ENCODE measurements around the gene MED12L. TPM values are rescaled to one million over a fixed set of nuclear protein-coding genes. Genes with fewer than 3 reads are reported as not detected.

Gene MED12L
- polyA plus RNA-seq, 1 donor from 2014 or later = 28.5 TPM

DNA sequence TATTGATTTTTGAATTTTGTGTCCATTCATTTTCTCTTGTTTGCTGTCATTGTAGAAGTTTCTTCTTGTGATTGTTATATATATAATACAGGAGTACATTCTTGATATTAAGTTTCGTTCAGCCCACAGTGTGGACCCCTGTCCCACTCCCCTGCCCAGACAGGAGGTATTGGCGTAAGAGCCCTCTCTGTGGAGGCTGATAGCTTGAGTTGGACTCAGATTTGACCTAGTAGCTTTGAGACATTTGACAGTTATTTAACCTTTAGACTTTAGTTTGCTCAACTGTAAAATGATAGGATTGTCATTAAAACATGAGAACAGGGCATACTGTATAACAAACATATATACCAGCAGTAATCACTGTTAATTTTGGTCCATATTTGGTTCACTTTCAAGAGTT, 90.5 kb downstream of the MED12L start:
- TF ChIP-seq MXI1 (conservative IDR thresholded peaks at IDR 0.05; ENCODE audit: poor library complexity, severe bottlenecking) = no peak
- TF ChIP-seq RAD21 (conservative IDR thresholded peaks at IDR 0.05) = no peak
- TF ChIP-seq, protein P1, sequence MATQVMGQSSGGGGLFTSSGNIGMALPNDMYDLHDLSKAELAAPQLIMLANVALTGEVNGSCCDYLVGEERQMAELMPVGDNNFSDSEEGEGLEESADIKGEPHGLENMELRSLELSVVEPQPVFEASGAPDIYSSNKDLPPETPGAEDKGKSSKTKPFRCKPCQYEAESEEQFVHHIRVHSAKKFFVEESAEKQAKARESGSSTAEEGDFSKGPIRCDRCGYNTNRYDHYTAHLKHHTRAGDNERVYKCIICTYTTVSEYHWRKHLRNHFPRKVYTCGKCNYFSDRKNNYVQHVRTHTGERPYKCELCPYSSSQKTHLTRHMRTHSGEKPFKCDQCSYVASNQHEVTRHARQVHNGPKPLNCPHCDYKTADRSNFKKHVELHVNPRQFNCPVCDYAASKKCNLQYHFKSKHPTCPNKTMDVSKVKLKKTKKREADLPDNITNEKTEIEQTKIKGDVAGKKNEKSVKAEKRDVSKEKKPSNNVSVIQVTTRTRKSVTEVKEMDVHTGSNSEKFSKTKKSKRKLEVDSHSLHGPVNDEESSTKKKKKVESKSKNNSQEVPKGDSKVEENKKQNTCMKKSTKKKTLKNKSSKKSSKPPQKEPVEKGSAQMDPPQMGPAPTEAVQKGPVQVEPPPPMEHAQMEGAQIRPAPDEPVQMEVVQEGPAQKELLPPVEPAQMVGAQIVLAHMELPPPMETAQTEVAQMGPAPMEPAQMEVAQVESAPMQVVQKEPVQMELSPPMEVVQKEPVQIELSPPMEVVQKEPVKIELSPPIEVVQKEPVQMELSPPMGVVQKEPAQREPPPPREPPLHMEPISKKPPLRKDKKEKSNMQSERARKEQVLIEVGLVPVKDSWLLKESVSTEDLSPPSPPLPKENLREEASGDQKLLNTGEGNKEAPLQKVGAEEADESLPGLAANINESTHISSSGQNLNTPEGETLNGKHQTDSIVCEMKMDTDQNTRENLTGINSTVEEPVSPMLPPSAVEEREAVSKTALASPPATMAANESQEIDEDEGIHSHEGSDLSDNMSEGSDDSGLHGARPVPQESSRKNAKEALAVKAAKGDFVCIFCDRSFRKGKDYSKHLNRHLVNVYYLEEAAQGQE (IDR thresholded peaks at IDR 0.05; ENCODE audit: borderline replicate concordance) = no peak
- TF ChIP-seq EZH2 (IDR thresholded peaks at IDR 0.05; ENCODE audit: borderline replicate concordance, insufficient read depth, low read length, poor library complexity, severe bottlenecking) = no peak
- TF ChIP-seq POLR2AphosphoS5 (IDR thresholded peaks at IDR 0.05) = no peak
- no peak for TF ChIP-seq EP300 (conservative IDR thresholded peaks at IDR 0.05; ENCODE audit: poor library complexity, severe bottlenecking)
- TF ChIP-seq, protein P2, sequence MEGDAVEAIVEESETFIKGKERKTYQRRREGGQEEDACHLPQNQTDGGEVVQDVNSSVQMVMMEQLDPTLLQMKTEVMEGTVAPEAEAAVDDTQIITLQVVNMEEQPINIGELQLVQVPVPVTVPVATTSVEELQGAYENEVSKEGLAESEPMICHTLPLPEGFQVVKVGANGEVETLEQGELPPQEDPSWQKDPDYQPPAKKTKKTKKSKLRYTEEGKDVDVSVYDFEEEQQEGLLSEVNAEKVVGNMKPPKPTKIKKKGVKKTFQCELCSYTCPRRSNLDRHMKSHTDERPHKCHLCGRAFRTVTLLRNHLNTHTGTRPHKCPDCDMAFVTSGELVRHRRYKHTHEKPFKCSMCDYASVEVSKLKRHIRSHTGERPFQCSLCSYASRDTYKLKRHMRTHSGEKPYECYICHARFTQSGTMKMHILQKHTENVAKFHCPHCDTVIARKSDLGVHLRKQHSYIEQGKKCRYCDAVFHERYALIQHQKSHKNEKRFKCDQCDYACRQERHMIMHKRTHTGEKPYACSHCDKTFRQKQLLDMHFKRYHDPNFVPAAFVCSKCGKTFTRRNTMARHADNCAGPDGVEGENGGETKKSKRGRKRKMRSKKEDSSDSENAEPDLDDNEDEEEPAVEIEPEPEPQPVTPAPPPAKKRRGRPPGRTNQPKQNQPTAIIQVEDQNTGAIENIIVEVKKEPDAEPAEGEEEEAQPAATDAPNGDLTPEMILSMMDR (IDR thresholded peaks at IDR 0.05; ENCODE audit: poor library complexity, severe bottlenecking) = no peak
- no peak for TF ChIP-seq SMC3 (conservative IDR thresholded peaks at IDR 0.05; ENCODE audit: poor library complexity)
- TF ChIP-seq TAF1 (IDR thresholded peaks at IDR 0.05; ENCODE audit: low read depth) = no peak
- H3K79me2 ChIP-seq (replicated peaks; ENCODE audit: insufficient read depth, low read length) = no peaks in the 10 kb centered on the region
- H3K4me2 ChIP-seq (ENCODE audit: low read length) = no peak overlapping the region
- no peak overlapping the region for H3K27ac ChIP-seq (ENCODE audit: low read length)
- H3K36me3 ChIP-seq (ENCODE audit: insufficient read depth, low read length) = peaks cover 6% of the 10 kb centered on the region
- H3K9ac ChIP-seq (ENCODE audit: low read length) = no peak overlapping the region
- no peaks in the 10 kb centered on the region for H3F3A ChIP-seq (ENCODE audit: insufficient read depth, low read length, poor library complexity, severe bottlenecking)
- no peaks in the 10 kb centered on the region for H3K9me2 ChIP-seq (ENCODE audit: insufficient read depth, low read length)
- no peaks in the 10 kb centered on the region for H4K20me1 ChIP-seq (ENCODE audit: insufficient read depth)
- no peaks in the 10 kb centered on the region for H3K9me3 ChIP-seq (ENCODE audit: low read length)
- no peaks in the 10 kb centered on the region for H3K27me3 ChIP-seq (ENCODE audit: insufficient read depth, low read depth, low read length)
- H2AFZ ChIP-seq (ENCODE audit: low read depth, low read length) = no peak overlapping the region
- no peak overlapping the region for H3K4me3 ChIP-seq (ENCODE audit: low read length)

DNA sequence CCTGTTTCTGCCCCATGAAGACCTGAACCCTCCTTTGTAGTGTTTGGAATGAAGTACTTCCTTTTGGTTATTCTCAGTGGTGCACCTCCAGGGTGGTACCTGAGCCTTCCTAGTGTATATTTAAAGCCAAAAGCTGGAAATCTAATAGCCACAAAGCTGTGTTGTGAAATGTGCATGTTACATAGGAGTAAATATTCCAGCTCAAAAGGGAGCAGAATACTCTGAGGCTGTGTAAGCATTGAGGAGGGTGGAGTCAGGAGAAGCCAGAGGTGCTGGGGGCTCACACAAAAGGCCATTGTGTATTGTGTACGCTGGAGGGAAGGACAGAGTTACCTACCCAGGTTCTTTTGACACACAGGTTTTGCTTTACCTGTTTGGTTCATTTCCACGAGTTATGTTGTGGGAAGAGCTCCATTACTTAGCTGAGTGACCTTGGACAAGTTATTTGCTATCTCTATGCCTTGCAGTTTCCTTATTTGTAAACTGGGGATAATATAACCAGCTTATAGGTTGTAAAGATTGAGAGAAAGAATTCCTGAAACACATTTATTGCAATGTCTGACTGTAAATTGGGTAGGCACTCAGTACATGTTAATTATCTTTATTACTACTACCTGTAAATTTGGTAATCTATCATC, 92.9 kb downstream of the MED12L start:
- Histone ChIP-seq H4K20me1 (ENCODE audit: insufficient read depth) (no peaks in the 10 kb centered on the region), H3K27ac (ENCODE audit: low read length) (no peak overlapping the region), H3K9me2 (ENCODE audit: insufficient read depth, low read length) (no peaks in the 10 kb centered on the region), H3K79me2 (replicated peaks; ENCODE audit: insufficient read depth, low read length) (no peaks in the 10 kb centered on the region), H3K27me3 (ENCODE audit: insufficient read depth, low read depth, low read length) (no peaks in the 10 kb centered on the region), H3K36me3 (ENCODE audit: insufficient read depth, low read length) (no peaks in the 10 kb centered on the region), H3K9me3 (ENCODE audit: low read length) (no peaks in the 10 kb centered on the region), H3K9ac (ENCODE audit: low read length) (no peak overlapping the region), H3F3A (ENCODE audit: insufficient read depth, low read length, poor library complexity, severe bottlenecking) (no peaks in the 10 kb centered on the region), H3K4me3 (ENCODE audit: low read length) (no peak overlapping the region), H3K4me2 (ENCODE audit: low read length) (no peak overlapping the region), H2AFZ (ENCODE audit: low read depth, low read length) (no peak overlapping the region)
- TF ChIP-seq EZH2 (IDR thresholded peaks at IDR 0.05; ENCODE audit: borderline replicate concordance, insufficient read depth, low read length, poor library complexity, severe bottlenecking) = no peak
- TF ChIP-seq POLR2AphosphoS5 (IDR thresholded peaks at IDR 0.05) = no peak
- TF ChIP-seq, protein P1 (IDR thresholded peaks at IDR 0.05; ENCODE audit: borderline replicate concordance) = no peak
- TF ChIP-seq, protein P2 (IDR thresholded peaks at IDR 0.05; ENCODE audit: poor library complexity, severe bottlenecking) = no peak
- no peak for TF ChIP-seq MXI1 (conservative IDR thresholded peaks at IDR 0.05; ENCODE audit: poor library complexity, severe bottlenecking)
- no peak for TF ChIP-seq EP300 (conservative IDR thresholded peaks at IDR 0.05; ENCODE audit: poor library complexity, severe bottlenecking)
- no peak for TF ChIP-seq SMC3 (conservative IDR thresholded peaks at IDR 0.05; ENCODE audit: poor library complexity)
- TF ChIP-seq RAD21 (conservative IDR thresholded peaks at IDR 0.05) = no peak
- no peak for TF ChIP-seq TAF1 (IDR thresholded peaks at IDR 0.05; ENCODE audit: low read depth)
